HEK293 (cell line): ENCODE data around the gene ZSCAN10.

Experiments used
- BCL6B ChIP-seq: fragments of 450-650 bp; formaldehyde crosslinking; IDR thresholded peaks from 2 replicates; pipeline ENCODE4 v1.5.1; 2017; ENCODE audit warnings: missing biosample characterization, missing genetic modification characterization
- KLF10 ChIP-seq: fragments of 450-650 bp; IDR thresholded peaks from 2 replicates; pipeline ENCODE4 v1.5.1; 2018; ENCODE audit warnings: missing biosample characterization, mild to moderate bottlenecking, missing genetic modification characterization
- KLF17 ChIP-seq: fragments of 450-650 bp; formaldehyde crosslinking; IDR thresholded peaks from 2 replicates; pipeline ENCODE4 v1.5.1; 2016; ENCODE audit warnings: missing biosample characterization, missing genetic modification characterization
- PRDM10 ChIP-seq: fragments of 450-650 bp; formaldehyde crosslinking; IDR thresholded peaks from 2 replicates; pipeline ENCODE4 v1.5.1; 2016; ENCODE audit warnings: missing biosample characterization, missing genetic modification characterization
- REPIN1 ChIP-seq: fragments of 450-650 bp; formaldehyde crosslinking; IDR thresholded peaks from 2 replicates; pipeline ENCODE4 v1.5.1; 2017; ENCODE audit warnings: missing biosample characterization, missing genetic modification characterization, low read depth
- ZBTB26 ChIP-seq: fragments of 450-650 bp; formaldehyde crosslinking; optimal IDR thresholded peaks from 2 replicates; pipeline ENCODE3; 2016; ENCODE audit warnings: missing biosample characterization, mild to moderate bottlenecking, missing genetic modification characterization
- ZFP69B ChIP-seq: fragments of 450-650 bp; formaldehyde crosslinking; IDR thresholded peaks from 2 replicates; pipeline ENCODE4 v1.5.1; 2016; ENCODE audit warnings: missing biosample characterization, missing genetic modification characterization
- ZNF146 ChIP-seq: fragments of 450-650 bp; formaldehyde crosslinking; IDR thresholded peaks from 2 replicates; pipeline ENCODE4 v1.5.1; 2016; ENCODE audit warnings: missing biosample characterization, missing genetic modification characterization
- ZNF248 ChIP-seq: fragments of 450-650 bp; formaldehyde crosslinking; IDR thresholded peaks from 2 replicates; pipeline ENCODE4 v1.5.1; 2017; ENCODE audit warnings: missing biosample characterization, missing genetic modification characterization
- ZNF26 ChIP-seq: fragments of 450-650 bp; formaldehyde crosslinking; IDR thresholded peaks from 2 replicates; pipeline ENCODE4 v1.5.1; 2016; ENCODE audit warnings: missing biosample characterization, missing genetic modification characterization
- ZNF311 ChIP-seq: fragments of 450-650 bp; formaldehyde crosslinking; IDR thresholded peaks from 2 replicates; pipeline ENCODE4 v1.5.1; 2017; ENCODE audit warnings: missing biosample characterization, missing genetic modification characterization, borderline replicate concordance
- ZNF324 ChIP-seq: fragments of 450-650 bp; formaldehyde crosslinking; IDR thresholded peaks from 2 replicates; pipeline ENCODE4 v1.5.1; 2016; ENCODE audit warnings: missing biosample characterization, missing genetic modification characterization
- ZNF48 ChIP-seq: fragments of 450-650 bp; formaldehyde crosslinking; IDR thresholded peaks from 2 replicates; pipeline ENCODE4 v1.5.1; 2016; ENCODE audit warnings: missing biosample characterization, missing genetic modification characterization
- ZNF501 ChIP-seq: fragments of 450-650 bp; formaldehyde crosslinking; IDR thresholded peaks from 2 replicates; pipeline ENCODE4 v1.5.1; 2016; ENCODE audit warnings: missing biosample characterization, missing genetic modification characterization
- ZNF529 ChIP-seq: fragments of 450-650 bp; formaldehyde crosslinking; IDR thresholded peaks from 2 replicates; pipeline ENCODE4 v1.5.1; 2017; ENCODE audit warnings: missing genetic modification characterization, missing biosample characterization; ENCODE audit not compliant: insufficient replicate concordance
- ZNF580 ChIP-seq: fragments of 450-650 bp; formaldehyde crosslinking; IDR thresholded peaks from 2 replicates; pipeline ENCODE4 v1.5.1; 2016; ENCODE audit warnings: missing biosample characterization, missing genetic modification characterization
- ZNF596 ChIP-seq: fragments of 450-650 bp; IDR thresholded peaks from 2 replicates; pipeline ENCODE4 v1.5.0; 2018; ENCODE audit warnings: missing biosample characterization, mild to moderate bottlenecking, missing genetic modification characterization, moderate library complexity
- ZNF610 ChIP-seq: fragments of 450-650 bp; formaldehyde crosslinking; IDR thresholded peaks from 2 replicates; pipeline ENCODE4 v1.5.1; 2016; ENCODE audit warnings: missing biosample characterization, missing genetic modification characterization, borderline replicate concordance
- ZNF645 ChIP-seq: fragments of 450-650 bp; formaldehyde crosslinking; IDR thresholded peaks from 2 replicates; pipeline ENCODE4; 2016; ENCODE audit warnings: missing biosample characterization, missing genetic modification characterization
- ZNF660 ChIP-seq: fragments of 450-650 bp; IDR thresholded peaks from 2 replicates; pipeline ENCODE4 v1.5.1; 2018; ENCODE audit warnings: missing biosample characterization, mild to moderate bottlenecking, missing genetic modification characterization
- ZNF692 ChIP-seq: fragments of 450-650 bp; formaldehyde crosslinking; IDR thresholded peaks from 2 replicates; pipeline ENCODE4 v1.5.1; 2016; ENCODE audit warnings: missing biosample characterization, missing genetic modification characterization
- ZNF837 ChIP-seq: fragments of 450-650 bp; formaldehyde crosslinking; IDR thresholded peaks from 2 replicates; pipeline ENCODE4 v1.5.1; 2016; ENCODE audit warnings: missing biosample characterization, missing genetic modification characterization
- ZSCAN18 ChIP-seq: fragments of 450-650 bp; formaldehyde crosslinking; IDR thresholded peaks from 2 replicates; pipeline ENCODE4 v1.5.1; 2016; ENCODE audit warnings: missing biosample characterization, missing genetic modification characterization

The ZSCAN10 gene

GRCh38 chr16:3106205-3106928 is 7.3 kb upstream of the ZSCAN10 start (continued):
- TF ChIP-seq ZNF146 (tag by site-specific recombination), result no peak
- TF ChIP-seq ZNF660 (tag by site-specific recombination), result peak; percentile 93
- no peak for TF ChIP-seq ZNF26 (tag by site-specific recombination)
- no peak for TF ChIP-seq ZNF596 (tag by site-specific recombination)
- 0 out of 2 replicates have a peak, but pooled peaks have one; percentile 66 for TF ChIP-seq ZNF501 (tag by site-specific recombination)
- no peak for TF ChIP-seq ZNF837
- TF ChIP-seq ZNF248 (tag by site-specific recombination), result no peak
- TF ChIP-seq KLF17 (tag by site-specific recombination), result peak; percentile 78
- no peak for TF ChIP-seq ZNF529
- peak; percentile 79 for TF ChIP-seq ZBTB26 (tag by site-specific recombination)
- TF ChIP-seq ZNF580 (tag by site-specific recombination), result peak; percentile 29; the same call in 1 of the 2 replicates
- TF ChIP-seq ZSCAN18 (tag by site-specific recombination), result no peak
- peak; percentile 72 for TF ChIP-seq ZNF324 (tag by site-specific recombination)
- TF ChIP-seq ZNF645 (tag by site-specific recombination), result no peak
- no peak for TF ChIP-seq ZNF48
- no peak for TF ChIP-seq REPIN1
- TF ChIP-seq ZNF692, result peak; percentile 77
- TF ChIP-seq ZNF610 (tag by site-specific recombination), result peak; percentile 62
- TF ChIP-seq ZFP69B (tag by site-specific recombination), result peak; percentile 60; the same call in 1 of the 2 replicates
- TF ChIP-seq PRDM10 (tag by site-specific recombination), result peak; percentile 90
- peak; percentile 35; the same call in 1 of the 2 replicates for TF ChIP-seq KLF10 (tag by site-specific recombination)
- TF ChIP-seq ZNF311 (tag by site-specific recombination), result no peak
- no peak for TF ChIP-seq BCL6B (tag by site-specific recombination)
